ENCODE measurements around the gene TK2. TPM values are rescaled to one million over a fixed set of nuclear protein-coding genes. Genes with fewer than 3 reads are reported as not detected.

TK2 gene
- total and polyA plus RNA-seq, 9 of the 15 experiments (the other 6 are each of a cell fraction or from before 2014, with no cell fraction given), result 1.1 to 10.2 (median 5.3) TPM

DNA sequence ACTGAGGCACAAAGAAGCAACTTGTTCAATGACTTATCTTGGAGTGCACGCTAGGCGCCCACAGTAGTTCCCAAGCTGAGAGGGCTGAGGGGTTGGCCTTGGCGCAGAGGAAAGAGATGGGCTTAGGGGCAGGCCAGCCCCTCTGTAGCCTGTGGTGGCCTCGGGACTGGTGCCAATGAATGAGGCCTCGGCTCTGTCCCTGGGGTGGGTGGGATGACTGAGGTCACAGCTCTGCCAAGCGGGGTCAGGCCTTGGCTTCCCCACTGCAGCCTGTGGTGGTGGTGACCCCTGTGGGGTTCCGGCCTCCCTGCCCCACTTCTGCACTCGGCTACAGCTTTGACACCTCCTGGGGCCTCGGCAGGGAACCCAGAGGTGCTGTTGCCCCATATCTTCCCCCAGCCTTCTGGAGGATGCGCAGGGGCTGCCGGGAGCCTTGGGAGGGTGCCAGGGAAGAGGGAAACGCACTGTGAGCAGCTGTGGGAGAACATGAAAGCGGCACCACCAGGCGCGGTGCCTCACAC is 76.8 kb downstream of the TK2 start (continued):
- TF ChIP-seq, protein P1, sequence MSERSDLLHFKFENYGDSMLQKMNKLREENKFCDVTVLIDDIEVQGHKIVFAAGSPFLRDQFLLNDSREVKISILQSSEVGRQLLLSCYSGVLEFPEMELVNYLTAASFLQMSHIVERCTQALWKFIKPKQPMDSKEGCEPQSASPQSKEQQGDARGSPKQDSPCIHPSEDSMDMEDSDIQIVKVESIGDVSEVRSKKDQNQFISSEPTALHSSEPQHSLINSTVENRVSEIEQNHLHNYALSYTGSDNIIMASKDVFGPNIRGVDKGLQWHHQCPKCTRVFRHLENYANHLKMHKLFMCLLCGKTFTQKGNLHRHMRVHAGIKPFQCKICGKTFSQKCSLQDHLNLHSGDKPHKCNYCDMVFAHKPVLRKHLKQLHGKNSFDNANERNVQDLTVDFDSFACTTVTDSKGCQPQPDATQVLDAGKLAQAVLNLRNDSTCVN (CRISPR knock-in tag; IDR thresholded peaks at IDR 0.05), result no peak

DNA sequence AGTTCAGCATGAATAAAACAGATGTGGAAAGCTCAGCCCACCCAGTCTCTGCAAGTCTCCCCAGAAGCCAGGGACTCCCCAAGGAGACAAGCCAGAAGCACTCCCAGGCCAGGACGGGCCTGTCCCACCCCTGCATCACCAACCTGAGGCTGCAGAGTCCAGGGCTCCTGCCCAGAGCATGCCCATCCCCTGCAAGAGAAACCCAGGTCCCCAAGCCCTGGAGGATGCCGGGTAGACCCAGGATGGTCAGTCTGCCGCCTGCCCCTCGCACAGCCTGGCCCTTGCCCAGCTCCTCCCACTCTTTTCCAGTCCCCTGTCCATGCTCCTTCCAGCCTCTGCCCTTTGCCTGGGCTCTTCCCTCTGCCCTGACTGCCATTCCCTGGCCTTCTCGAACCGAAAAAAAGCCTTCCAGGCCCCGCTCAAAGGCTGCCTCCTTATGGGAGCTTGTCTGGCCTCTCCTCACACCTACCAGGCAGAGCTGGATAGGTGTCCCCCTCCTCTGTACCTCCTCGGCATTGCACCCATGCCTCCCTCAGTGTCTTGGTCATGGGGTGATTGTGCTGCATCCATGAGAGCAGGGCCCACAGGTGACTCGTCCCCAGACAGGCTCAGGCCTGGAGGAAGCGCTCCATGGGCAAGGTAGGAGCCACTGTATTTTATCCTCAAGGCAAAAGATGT is 78.1 kb downstream of the TK2 start:
- peaks cover 36 to 51% of the 10 kb centered on the region in 2 experiments for H3K27me3 ChIP-seq (ENCODE audit: control insufficient read depth in 2 of 2, insufficient read depth in 2 of 2, low read length in 2 of 2)
- in situ Hi-C loops (cut with MboI), result no loop called here
- CTCF ChIA-PET (ENCODE audit: low intra/inter-chr PET ratio), result no interaction called here

More for the DNA sequence above, 78.1 kb downstream of the TK2 start:
- H3K9ac ChIP-seq (ENCODE audit: insufficient read depth in 1 of 2, low read depth in 2 of 2, low read length in 2 of 2), result no peak overlapping the region; a peak in 1 of 4 replicates
- H3K4me2 ChIP-seq (ENCODE audit: insufficient read depth, low read length), result no peak overlapping the region
- intact Hi-C loops (cut with micrococcal nuclease), result no loop called here
- no peak for TF ChIP-seq ZNF316 (IDR thresholded peaks at IDR 0.05)
- TF ChIP-seq, protein P2, sequence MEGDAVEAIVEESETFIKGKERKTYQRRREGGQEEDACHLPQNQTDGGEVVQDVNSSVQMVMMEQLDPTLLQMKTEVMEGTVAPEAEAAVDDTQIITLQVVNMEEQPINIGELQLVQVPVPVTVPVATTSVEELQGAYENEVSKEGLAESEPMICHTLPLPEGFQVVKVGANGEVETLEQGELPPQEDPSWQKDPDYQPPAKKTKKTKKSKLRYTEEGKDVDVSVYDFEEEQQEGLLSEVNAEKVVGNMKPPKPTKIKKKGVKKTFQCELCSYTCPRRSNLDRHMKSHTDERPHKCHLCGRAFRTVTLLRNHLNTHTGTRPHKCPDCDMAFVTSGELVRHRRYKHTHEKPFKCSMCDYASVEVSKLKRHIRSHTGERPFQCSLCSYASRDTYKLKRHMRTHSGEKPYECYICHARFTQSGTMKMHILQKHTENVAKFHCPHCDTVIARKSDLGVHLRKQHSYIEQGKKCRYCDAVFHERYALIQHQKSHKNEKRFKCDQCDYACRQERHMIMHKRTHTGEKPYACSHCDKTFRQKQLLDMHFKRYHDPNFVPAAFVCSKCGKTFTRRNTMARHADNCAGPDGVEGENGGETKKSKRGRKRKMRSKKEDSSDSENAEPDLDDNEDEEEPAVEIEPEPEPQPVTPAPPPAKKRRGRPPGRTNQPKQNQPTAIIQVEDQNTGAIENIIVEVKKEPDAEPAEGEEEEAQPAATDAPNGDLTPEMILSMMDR (IDR thresholded peaks at IDR 0.05 in 2 of 3, conservative IDR thresholded peaks at IDR 0.05 in 1 of 3; ENCODE audit: insufficient read depth in 2 of 3, low read depth in 1 of 3, low read length in 3 of 3), result 0 out of 6 replicates have a peak, but pooled peaks of 1 of the 3 experiments have one; percentile 3
- POLR2A ChIA-PET, result interaction anchor here (0.6 kb wide), 2 partner anchors 16 to 190 kb away, joined by 3 read pairs; no protein-coding TSS in a partner anchor
- BruUV-seq (replicated peaks), result no TSS peak
- no peak overlapping the region for H3K4me3 ChIP-seq
- ATAC-seq, result no peak
- no peak for DNase-seq (ENCODE audit: extremely low read depth in 1 of 4, low spot score in 3 of 4)
- 0% methylated on average over 10 of the region's 10 CpGs for WGBS (ENCODE audit: insufficient coverage, low coverage, missing lambda C conversion rate)
- peaks cover 0 to 11% of the 10 kb centered on the region in 2 experiments; a peak in 2 of 5 replicates for H3K4me1 ChIP-seq (replicated peaks in 1 of 2; ENCODE audit: control insufficient read depth in 2 of 2, insufficient read depth in 2 of 2, low read length in 2 of 2)
- no peak for FAIRE-seq
- H4K20me1 ChIP-seq (replicated peaks; ENCODE audit: control insufficient read depth, insufficient read depth, low read length), result peaks cover 16% of the 10 kb centered on the region; the same call in 1 of the 2 replicates
- no peaks in the 10 kb centered on the region for H3K9me1 ChIP-seq (ENCODE audit: control insufficient read depth, insufficient read depth, low read length)
- no peaks in the 10 kb centered on the region for H3K36me3 ChIP-seq (ENCODE audit: control insufficient read depth, insufficient read depth, low read length)
- H3K9me3 ChIP-seq (replicated peaks; ENCODE audit: control insufficient read depth, insufficient read depth, low read depth, low read length), result no peaks in the 10 kb centered on the region
- H3K27ac ChIP-seq (ENCODE audit: extremely low read depth, low read depth, low read length), result no peak overlapping the region
- H3K79me2 ChIP-seq (ENCODE audit: control insufficient read depth, insufficient read depth, low read length), result no peaks in the 10 kb centered on the region
- no peak overlapping the region for H2AFZ ChIP-seq (ENCODE audit: low read depth, low read length)
